Aorta (tissue), 5 donors: ENCODE results near the gene OR2V2. TPM values are rescaled to one million over a fixed set of nuclear protein-coding genes. Genes with fewer than 3 reads are reported as not detected.
A peak's percentile ranks its signal among the peaks of the same experiment; 100 is the strongest.
"Not testable (repeated sequence)": the region's sequence is repeated elsewhere in the genome, so short reads cannot be mapped to it uniquely, and the experiment has no call there.

ENCODE experiments used
- ATAC-seq: fragments of 200-7000 bp; cut with Tn5 transposase; one replicate; pipeline ENCODE4 v1.9.1; 2022; ENCODE audit warnings: moderate library complexity; ENCODE audit not compliant: low FRiP score
- DNase-seq, 2 donors: peaks; one replicate each; pipeline ENCODE4 v3.0.0-alpha.2; 2020
- H3K27ac ChIP-seq, 2 donors: one replicate each; pipeline ENCODE4 v1.5.1; 2013; ENCODE audit warnings: low read length in 2 of 2, mild to moderate bottlenecking in 2 of 2, moderate library complexity in 2 of 2, control low read depth in 1 of 2, inconsistent platforms in 1 of 2, low read depth in 1 of 2
- H3K27me3 ChIP-seq, 2 donors: one replicate each; pipeline ENCODE4 v1.6.1; 2013; ENCODE audit warnings: control low read depth in 1 of 2, low read length in 1 of 2, mild to moderate bottlenecking in 1 of 2, moderate library complexity in 1 of 2; ENCODE audit not compliant: insufficient read depth in 2 of 2, control insufficient read depth in 1 of 2
- H3K36me3 ChIP-seq, 2 donors: one replicate each; pipeline ENCODE4 v1.6.1; 2013; ENCODE audit warnings: control low read depth in 1 of 2, low read length in 1 of 2, mild to moderate bottlenecking in 1 of 2; ENCODE audit not compliant: insufficient read depth in 2 of 2, control insufficient read depth in 1 of 2
- H3K4me1 ChIP-seq, 2 donors: one replicate each; pipeline ENCODE4 v1.6.1; 2013; ENCODE audit warnings: low read length in 2 of 2, control low read depth in 1 of 2, mild to moderate bottlenecking in 1 of 2, moderate library complexity in 1 of 2; ENCODE audit not compliant: insufficient read depth in 2 of 2, control insufficient read depth in 1 of 2
- H3K4me3 ChIP-seq, 2 donors: one replicate each; pipeline ENCODE4 v1.5.1; 2013; ENCODE audit warnings: low read length in 2 of 2, control low read depth in 1 of 2, mild to moderate bottlenecking in 1 of 2
- H3K9me3 ChIP-seq: one replicate; pipeline ENCODE4 v1.6.1; 2013; ENCODE audit warnings: mild to moderate bottlenecking, low read length; ENCODE audit not compliant: control insufficient read depth
- WGBS, 2 donors: extraction: QIAGEN DNeasy Blood & Tissue Kit; methylation state at CpG; one replicate each; pipeline ENCODE4 v1.1.7; 2013; 5-methylcytosine and 5-hydroxymethylcytosine counted together
- intact Hi-C, 2 donors: fragments of 100-400 bp; cut with DNase I; formaldehyde crosslinking; loops; one replicate each; pipeline versions ENCODE4 v1.14.2 to v1.15.0; 2022
- polyA plus RNA-seq, 2 donors: library from polyadenylated mRNA; stranded (reverse); fragments of 200-250 nt; gene quantifications; one replicate each; pipeline ENCODE4 v1.2.3, GENCODE V29; 2013
- total RNA-seq, 2 donors: library from RNA; stranded (reverse); fragmentation: NEBNext Ultra II Directional; extraction: Animal tissue kit (Norgen Biotek cat#: 25700); gene quantifications; one replicate each; pipeline ENCODE4 v1.2.1, GENCODE V29; 2021
- donor health status: healthy with polysubstance abuse.
- donor health status: Bipolar disorder and iron deficiency.
- donor health status: DM: no; HTN: no; CAD: no.
- donor health status: DM: no; HTN: no; CAD: no.
- donor health status: DM: yes; HTN: yes; CAD: no.

Gene OR2V2
- total and polyA plus RNA-seq, 4 donors: not detected

DNA sequence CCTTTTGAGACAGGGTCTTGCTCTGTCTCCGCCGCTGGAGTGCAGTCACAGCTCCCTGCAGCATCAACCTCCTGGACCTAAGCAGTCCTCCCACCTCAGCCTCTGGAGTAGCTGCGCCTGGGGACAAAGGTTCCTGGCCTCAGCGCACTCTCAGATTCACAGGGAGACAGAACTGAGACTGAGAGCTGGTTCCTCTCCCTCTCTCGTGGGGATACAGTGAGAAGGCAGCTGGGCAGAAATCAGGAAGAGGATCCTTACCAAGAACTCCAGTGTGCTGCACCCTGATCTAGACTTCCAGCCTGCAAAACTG, 43.2 kb upstream of the OR2V2 start:
- not testable (repeated sequence) for H3K4me3 ChIP-seq, ATAC-seq

DNA sequence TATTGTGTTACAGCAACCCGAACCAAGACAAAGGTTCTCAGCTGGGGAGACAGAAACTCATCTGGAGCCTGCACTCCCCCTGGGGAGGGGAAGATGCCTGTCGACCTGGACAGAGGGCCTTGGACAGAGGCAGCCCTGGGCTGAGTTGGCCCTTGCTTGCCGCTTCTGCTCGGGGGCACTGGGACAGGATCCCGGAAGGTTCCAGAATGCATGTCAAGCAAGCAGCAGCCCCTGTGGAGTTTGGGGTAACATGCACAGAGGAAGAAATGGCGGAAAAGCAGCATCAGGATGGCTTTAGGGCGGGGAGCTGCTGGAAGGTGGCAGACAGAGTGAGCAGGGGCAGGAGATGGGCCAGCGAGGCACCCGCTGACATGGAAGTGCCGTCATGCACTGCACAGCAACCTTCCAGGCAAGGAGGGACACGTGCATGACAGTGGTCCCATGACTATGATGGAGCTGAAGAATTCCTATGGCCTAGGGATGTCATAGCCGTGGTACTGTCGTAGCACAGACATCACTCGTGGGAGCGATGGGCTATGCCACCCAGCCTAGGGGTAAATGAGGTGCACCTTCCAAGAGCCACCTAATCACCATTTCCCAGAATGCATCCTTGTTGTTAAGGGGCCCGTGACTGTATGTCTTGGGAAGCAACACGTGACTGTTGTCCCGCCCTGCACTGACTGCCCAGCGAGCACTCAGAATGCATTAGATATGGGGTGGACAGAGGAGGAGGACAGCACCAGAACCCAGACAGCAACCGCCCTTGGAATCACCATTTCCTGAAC, 42.6 kb upstream of the OR2V2 start:
- H3K4me1 ChIP-seq, H3K9me3 ChIP-seq, H3K27me3 ChIP-seq, H3K27ac ChIP-seq, H3K36me3 ChIP-seq, intact Hi-C loops, DNase-seq, ATAC-seq, H3K4me3 ChIP-seq: not testable (repeated sequence)
- 52% methylated on average over 17 to 20 of the region's 20 CpGs for WGBS, 2 donors

More for the DNA sequence above, 43.2 kb upstream of the OR2V2 start:
- H3K4me1 ChIP-seq, H3K27ac ChIP-seq, H3K27me3 ChIP-seq, intact Hi-C loops, DNase-seq, H3K36me3 ChIP-seq, H3K9me3 ChIP-seq: not testable (repeated sequence)
- 7 to 8% methylated on average over 5 of the region's 5 CpGs for WGBS, 2 donors

DNA sequence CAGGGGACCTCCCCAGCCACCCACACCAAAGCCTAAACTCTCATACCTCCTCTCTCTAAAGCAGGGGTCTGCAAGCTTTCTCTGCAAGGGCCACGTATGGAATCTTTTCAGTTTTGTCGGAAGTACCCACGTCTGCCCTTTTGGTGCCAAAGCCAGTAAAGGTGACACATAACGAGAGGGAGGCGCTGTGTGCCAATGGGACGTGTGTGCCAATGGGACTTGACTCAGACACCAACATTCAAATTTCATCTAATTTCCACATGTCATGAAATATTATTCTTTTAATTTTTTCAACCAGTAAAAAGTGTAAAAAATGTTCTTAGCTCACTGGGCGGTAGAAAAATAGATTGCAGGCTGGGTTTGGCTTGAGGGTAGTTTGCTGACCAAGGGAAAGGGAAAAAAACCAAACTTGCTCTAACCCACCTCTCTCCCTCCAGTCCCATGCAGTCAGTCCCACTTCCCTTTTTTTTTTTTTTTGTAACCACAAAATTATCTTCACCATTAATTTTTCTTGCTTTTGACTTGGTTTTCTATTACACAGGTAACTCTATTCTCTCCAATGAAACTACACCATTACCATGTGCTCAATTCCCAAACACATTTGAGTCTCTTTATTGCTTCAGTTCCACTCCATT, 41.9 kb upstream of the OR2V2 start:
- DNase-seq (no peak), ATAC-seq (no peak)
- WGBS, 2 donors: 52 to 58% methylated on average over 7 of the region's 7 CpGs
- no peaks in the 10 kb centered on the region for H3K4me1 ChIP-seq
- intact Hi-C loops: no loop called here
- H3K4me3 ChIP-seq: no peak overlapping the region
- no peaks in the 10 kb centered on the region for H3K36me3 ChIP-seq
- no peaks in the 10 kb centered on the region for H3K27me3 ChIP-seq
- no peak overlapping the region for H3K27ac ChIP-seq
- no peaks in the 10 kb centered on the region for H3K9me3 ChIP-seq

DNA sequence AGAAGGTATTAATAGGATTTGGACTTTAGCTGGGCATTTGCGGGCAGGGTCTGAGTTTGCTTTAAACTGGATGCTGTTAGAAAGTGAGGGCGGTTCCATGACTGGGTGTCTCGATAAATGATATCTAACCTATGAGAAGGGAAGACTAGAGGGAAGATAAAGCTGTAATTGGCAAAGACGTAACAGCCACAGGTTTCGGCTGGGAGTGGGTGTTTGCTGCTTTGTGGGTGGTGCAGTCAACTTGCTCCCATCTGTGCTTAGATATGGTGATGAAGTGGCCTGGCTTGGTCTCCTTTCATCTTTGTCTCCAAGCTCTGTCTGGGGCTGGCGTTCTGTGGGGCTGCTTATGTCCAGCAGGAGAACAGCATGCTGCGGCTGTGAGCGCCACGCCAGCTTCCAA, 39.7 kb upstream of the OR2V2 start:
- H3K9me3 ChIP-seq: no peaks in the 10 kb centered on the region
- H3K4me1 ChIP-seq: no peaks in the 10 kb centered on the region
- 60 to 64% methylated on average over 9 of the region's 9 CpGs for WGBS, 2 donors
- no peak overlapping the region for H3K4me3 ChIP-seq
- H3K36me3 ChIP-seq: no peaks in the 10 kb centered on the region
- H3K27ac ChIP-seq: no peak overlapping the region
- ATAC-seq (no peak), DNase-seq (peak in 1 of 2 donors; percentile 19)
- H3K27me3 ChIP-seq: no peaks in the 10 kb centered on the region
- intact Hi-C loops: no loop called here

DNA sequence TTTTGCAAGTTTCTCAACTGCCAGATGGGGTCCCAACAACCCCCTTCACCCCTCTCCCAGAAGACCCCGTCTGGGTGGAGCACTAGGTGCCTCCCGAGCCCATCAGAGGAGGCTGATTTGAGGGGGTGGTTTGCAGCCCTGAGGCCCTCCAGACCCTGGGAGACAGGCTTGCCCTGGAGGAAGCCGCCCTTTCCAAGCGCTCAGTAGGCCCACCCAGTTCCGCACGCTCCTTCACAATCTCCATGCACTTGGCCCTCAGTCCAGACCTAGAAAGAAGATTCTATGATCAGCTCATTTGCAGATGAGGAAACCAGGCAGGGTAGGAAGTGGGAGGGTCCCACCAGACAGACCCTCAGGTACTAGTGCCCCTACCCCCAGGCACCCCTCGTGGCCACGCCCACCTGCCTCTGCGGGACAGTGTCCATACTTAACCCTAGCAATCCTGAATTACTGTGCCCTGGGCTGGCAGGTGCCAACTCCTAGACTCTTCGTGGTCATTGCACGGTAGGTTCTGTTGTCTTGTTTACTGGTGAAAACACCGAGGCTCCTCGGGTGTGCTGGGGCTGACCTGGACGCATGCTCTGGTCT, 38.7 kb upstream of the OR2V2 start:
- WGBS, 2 donors: 71 to 73% methylated on average over 14 of the region's 14 CpGs
- ATAC-seq (no peak), DNase-seq (peak in 1 of 2 donors; percentile 8)
- no peaks in the 10 kb centered on the region for H3K4me1 ChIP-seq
- H3K9me3 ChIP-seq: peaks cover 1% of the 10 kb centered on the region
- no peaks in the 10 kb centered on the region for H3K27me3 ChIP-seq
- no peak overlapping the region for H3K27ac ChIP-seq
- H3K36me3 ChIP-seq: no peaks in the 10 kb centered on the region
- H3K4me3 ChIP-seq: no peak overlapping the region
- intact Hi-C loops: no loop called here

DNA sequence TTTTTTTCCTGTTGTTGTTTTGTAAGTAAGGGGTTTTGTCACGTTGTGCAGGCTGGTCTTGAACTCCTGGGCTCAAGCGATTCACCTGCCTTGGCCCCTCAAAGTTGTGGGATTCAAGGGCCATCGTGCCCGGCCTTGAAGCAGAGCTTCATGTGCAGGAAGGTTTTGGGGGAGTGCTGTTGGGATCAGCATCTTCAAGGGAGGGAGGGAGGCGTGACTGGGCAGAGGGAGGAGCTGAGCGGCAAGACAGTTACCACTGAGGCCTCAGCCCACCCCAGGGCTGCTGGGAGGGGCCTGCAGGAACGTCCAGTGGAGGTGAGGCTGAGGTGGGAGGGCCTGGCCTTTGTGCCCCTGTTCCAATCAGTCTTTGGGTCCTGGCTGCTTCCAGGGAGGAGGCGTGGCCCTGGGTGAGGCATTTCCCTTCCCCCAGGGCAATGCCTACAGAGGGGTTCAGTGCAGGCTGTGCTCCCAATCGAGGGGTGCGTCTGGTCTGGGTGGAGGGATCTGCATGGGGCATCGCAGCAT, 37.8 kb upstream of the OR2V2 start:
- intact Hi-C loops: no loop called here

DNA sequence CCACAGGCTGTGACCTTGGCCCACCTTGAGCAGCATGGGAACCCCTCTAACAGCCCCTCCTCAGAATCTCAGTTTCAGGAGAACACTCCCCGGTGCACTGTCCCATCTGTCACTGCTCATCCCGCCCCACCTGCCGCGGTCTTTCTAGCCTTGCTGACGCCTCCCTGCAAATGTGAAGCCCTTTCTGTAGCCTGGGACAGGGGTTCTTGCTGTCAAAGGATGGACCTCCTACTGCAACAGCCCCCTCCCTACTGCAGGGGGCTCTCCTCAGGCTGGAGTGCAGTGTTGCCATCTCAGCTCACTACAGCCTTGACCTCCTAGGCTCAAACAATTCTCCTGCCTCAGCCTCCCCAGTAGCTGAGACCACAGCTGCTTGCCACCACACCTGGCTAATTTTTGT, 36.4 kb upstream of the OR2V2 start:
- DNase-seq: no peak
- H3K9me3 ChIP-seq: peaks cover 5% of the 10 kb centered on the region
- 75 to 84% methylated on average over 5 of the region's 5 CpGs for WGBS, 2 donors
- ATAC-seq: no peak
- H3K27ac ChIP-seq: no peak overlapping the region
- intact Hi-C loops: no loop called here
- no peaks in the 10 kb centered on the region for H3K36me3 ChIP-seq
- no peak overlapping the region for H3K4me3 ChIP-seq
- peaks cover 0 to 2% of the 10 kb centered on the region in 2 donors for H3K27me3 ChIP-seq
- no peaks in the 10 kb centered on the region for H3K4me1 ChIP-seq

More for the DNA sequence above, 37.8 kb upstream of the OR2V2 start:
- DNase-seq (peak in 1 of 2 donors; percentile 35), ATAC-seq (no peak)
- H3K27me3 ChIP-seq: peaks cover 0 to 2% of the 10 kb centered on the region in 2 donors
- WGBS, 2 donors: 43 to 47% methylated on average over 9 to 11 of the region's 11 CpGs
- no peaks in the 10 kb centered on the region for H3K36me3 ChIP-seq
- no peak overlapping the region for H3K27ac ChIP-seq
- no peaks in the 10 kb centered on the region for H3K4me1 ChIP-seq
- no peak overlapping the region for H3K4me3 ChIP-seq
- peaks cover 4% of the 10 kb centered on the region for H3K9me3 ChIP-seq

DNA sequence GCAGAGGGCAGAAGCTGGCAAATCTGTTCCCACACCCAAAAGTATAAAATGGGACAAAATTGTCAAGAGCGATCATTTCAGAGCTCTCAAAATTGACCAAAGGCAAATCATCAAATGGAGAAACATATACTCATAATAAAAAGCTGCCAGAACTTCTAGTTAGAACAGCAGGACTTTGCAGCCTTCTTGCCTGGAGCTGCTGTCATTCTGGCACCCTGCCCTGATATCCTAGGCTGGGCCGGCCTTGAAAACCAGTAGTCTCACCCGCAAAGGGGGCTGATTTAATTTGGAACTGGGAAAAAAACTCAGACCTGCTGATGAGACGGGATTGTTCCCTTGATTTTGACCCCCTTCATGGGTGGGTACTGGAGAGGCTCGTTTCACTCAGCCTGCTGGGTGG, 34.9 kb upstream of the OR2V2 start:
- intact Hi-C loops: no loop called here

More for the DNA sequence above, 34.9 kb upstream of the OR2V2 start:
- DNase-seq (no peak), ATAC-seq (no peak)
- Histone ChIP-seq H3K27me3 (peaks cover 0 to 2% of the 10 kb centered on the region in 2 donors), H3K36me3 (no peaks in the 10 kb centered on the region), H3K27ac (no peak overlapping the region), H3K9me3 (peaks cover 5% of the 10 kb centered on the region), H3K4me3 (no peak overlapping the region), H3K4me1 (no peaks in the 10 kb centered on the region)
- WGBS, 2 donors: 75 to 78% methylated on average over 5 of the region's 5 CpGs
